HUDEP-2 (cell line): ENCODE data around the gene ABCB11.
"Not testable (repeated sequence)": the region's sequence is repeated elsewhere in the genome, so short reads cannot be mapped to it uniquely, and the experiment has no call there.

Source experiments
- DNase-seq, 76 experiments: peaks; one replicate each; lab custom pipeline; 2025; ENCODE audit not compliant: unreplicated experiment in 76 of 76; lab: John Stamatoyannopoulos, UW

Gene ABCB11

GRCh38 chr2:169031202-169031601, at the start of gene ABCB11:
Gene ABCB11 (minus strand): TSS chr2:169031324. CDS start chr2:169018125, 13,199 bp downstream.
- DNase-seq = no peak

DNA sequence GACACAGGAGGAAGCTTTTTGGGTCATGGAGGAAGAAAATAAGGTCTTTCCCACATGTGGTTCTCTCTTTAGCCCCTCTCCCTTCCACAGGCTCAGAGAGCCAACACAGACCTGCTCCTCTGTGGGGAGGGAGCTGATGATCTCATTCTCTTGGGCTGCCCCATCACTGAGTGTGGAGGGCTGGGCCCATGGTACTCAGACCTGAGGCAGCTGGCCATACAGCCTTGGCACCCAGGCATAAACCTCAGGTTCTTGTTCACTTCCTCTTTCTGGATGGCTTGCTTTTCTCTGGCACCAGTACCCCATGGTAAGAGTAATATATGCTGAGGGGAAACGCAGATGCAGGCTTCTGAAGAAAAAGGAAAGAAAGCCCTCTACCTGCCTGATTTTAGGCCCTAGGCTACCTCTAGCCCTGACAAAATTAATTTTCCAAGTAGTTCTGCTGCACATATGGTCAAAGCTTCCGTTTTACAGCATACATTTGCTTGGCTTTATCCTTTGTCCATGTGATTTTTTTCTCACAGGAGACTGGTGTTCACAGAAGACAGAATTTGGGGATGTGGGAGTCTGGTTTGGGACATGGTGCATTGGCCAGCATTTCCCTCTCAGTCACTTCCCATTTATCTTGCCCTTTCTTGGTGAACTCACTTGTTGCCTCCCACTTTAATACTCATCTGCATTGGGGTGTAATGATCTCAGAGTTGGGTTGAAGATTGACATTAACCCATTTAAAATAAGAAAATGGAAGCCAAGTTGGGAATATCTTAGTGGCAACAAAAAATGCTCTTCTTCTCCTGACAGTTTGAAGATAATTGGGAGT, 49.3 kb upstream of the ABCB11 start:
- peak in 31 of 76 experiments; percentile 3 to 51 (median 21) for DNase-seq

GRCh38 chr2:169077674-169078240, 46.6 kb upstream of the ABCB11 start:
- DNase-seq = peak in 1 of 76 experiments; percentile 2

DNA sequence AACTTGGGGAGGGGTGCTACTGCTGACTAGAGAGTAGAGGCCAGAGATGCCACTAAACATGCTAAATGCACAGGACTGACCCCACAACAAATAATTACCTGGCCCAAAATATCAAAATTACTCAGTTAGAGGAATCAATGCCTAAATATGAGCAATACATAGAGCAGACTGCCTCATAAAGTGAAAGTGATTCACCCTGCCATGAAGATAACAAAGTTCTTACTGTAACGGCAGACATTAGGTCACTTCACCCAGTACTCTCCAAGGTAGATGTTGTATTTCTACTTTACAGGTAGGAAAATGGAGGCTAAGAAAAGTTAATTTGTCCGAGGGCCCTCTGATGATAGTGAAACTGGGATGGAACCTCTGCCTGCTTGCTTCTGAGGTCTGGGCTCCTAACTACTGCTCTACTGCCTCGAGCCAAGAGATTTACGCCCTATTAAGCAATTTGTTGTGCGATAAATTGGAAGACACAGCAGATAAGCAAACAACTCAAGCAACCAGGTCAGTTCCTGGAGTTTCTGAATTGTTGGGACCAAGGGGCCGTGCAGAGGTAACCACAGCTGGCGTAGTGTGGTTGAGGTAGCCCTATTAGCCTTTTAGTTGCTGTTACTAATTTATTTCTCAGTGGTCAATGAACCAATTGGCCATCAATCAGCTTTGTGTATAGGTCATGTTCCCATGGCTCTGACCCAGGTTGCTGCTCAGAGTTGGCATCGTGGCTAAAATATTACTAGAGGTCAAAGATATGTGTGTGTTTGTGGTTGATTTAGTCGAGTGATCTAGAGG, 43.0 kb upstream of the ABCB11 start:
- no peak for DNase-seq

GRCh38 chr2:169073211-169073962, 42.3 kb upstream of the ABCB11 start:
- DNase-seq = no peak

- peak in 33 of 76 experiments; percentile 2 to 83 (median 55) for DNase-seq
Measured at GRCh38 chr2:169072163-169072925, 41.2 kb upstream of the ABCB11 start.

- DNase-seq = no peak
Measured at GRCh38 chr2:169071455-169071854, 40.3 kb upstream of the ABCB11 start.

DNA sequence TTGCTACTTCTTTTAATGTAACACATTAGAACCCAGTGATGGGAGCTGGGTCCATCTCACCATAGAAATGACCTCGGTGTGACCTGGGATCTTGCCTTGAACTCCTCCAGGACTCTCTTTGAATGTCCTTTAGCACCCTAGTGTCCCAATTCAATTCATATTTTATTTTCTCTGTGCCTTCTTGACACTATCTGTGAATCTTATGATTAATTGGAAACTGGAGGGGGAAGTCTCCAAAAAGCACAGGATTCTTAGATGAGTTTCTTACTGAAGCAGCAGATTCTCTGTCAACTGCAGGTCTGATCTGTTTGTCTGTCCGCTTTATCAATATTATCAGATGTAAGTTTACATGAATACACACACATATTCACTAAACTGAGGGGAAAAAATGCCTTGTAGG, 38.7 kb upstream of the ABCB11 start:
- no peak for DNase-seq

- DNase-seq = no peak
Measured at GRCh38 chr2:169069341-169069740, 38.2 kb upstream of the ABCB11 start, which contains the start of gene DHRS9. Gene DHRS9 (plus strand): TSS chr2:169069563. CDS start chr2:169081582, 12,019 bp downstream.

- DNase-seq = no peak
Measured at GRCh38 chr2:169066897-169067296, 35.8 kb upstream of the ABCB11 start.

GRCh38 chr2:169065864-169066517, 34.9 kb upstream of the ABCB11 start:
- no peak for DNase-seq

- no peak for DNase-seq
Measured at GRCh38 chr2:169065422-169065821, 34.3 kb upstream of the ABCB11 start.

GRCh38 chr2:169064199-169064598, 33.1 kb upstream of the ABCB11 start:
- DNase-seq = not testable (repeated sequence)

GRCh38 chr2:169054575-169054974, 23.5 kb upstream of the ABCB11 start:
- DNase-seq = not testable (repeated sequence)

- peak in 1 of 76 experiments; percentile 32 for DNase-seq
Measured at GRCh38 chr2:169050476-169051240, 19.5 kb upstream of the ABCB11 start.

DNA sequence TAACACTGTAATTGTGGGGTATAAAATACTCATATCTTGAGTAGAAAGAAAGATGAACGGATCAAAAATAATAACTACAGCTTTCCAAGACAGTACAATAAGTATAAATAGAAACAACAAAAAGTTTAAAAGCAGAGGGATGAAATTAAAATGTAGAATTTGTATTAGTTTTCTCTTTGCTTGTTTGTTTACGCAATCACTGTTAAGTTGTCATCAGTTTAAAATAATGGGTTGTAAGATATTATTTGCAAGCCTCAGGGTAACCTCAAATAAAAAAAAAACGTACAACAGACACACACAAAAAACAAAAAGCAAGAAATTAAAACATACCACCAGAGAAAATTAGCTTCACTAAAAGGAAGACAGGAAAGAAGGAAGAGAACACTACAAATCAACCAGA, 18.0 kb upstream of the ABCB11 start:
- no peak for DNase-seq

DNA sequence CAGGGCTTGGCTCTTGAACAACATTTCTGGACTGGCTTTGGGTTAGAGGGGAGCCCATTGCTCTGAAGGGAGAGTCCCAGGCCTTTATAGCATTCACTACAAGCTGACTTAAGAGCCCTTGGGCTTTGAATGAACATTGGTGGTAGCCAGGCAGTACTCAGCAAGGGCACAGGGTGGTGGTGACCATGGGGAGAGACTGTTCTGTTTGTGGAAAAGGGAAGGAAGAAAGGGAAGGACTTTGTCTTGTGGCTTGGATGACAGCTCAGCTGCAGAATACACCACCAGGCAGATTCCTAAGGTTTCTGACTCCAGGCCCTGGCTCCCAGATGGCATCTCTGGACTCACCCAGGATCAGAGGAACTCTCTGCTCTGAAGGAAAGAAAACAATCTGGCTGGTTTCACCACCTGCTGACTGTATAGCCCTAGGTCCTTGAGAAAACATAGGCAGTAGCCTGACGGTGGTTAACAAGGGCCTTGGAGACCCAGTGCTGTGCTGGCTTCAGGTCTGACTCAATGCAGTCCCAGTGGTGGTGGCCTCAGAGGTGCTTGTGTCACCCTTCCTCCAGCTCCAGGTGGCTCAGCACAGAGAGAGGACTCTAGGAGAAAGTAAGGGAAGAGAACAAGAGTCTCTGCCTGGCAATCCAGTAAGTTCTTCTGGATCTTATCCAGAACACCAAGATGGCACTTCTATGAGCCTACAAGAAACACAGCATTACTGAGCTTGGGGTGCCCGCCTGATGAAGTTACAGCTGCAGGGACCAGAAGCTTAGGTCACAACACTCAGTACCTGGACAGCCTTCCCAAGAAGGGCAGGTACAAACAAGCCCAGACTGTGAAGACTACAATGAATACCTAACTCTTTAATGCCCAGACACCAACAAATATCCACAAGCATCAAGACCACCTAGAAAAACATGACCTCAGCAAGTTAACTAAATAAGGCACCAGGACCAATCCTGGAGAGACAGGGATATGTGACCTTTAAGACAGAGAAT, 16.4 kb upstream of the ABCB11 start:
- no peak for DNase-seq
